Measurements from ENCODE around the gene FLNB. TPM values are rescaled to one million over a fixed set of nuclear protein-coding genes. Genes with fewer than 3 reads are reported as not detected.

Gene FLNB
- total RNA-seq, 1 experiment from 2014 or later: 309 TPM

GRCh38 chr3:58095603-58096138, 87.4 kb downstream of the FLNB start:
- POLR2A ChIA-PET: no interaction called here
- CTCF ChIA-PET: no interaction called here
- in situ Hi-C loops (cut with HindIII; ENCODE audit: low pct_unique_long_range_greater_than_20kb, low sequenced_read_pairs): no loop called here
- BruUV-seq (replicated peaks): no TSS peak
- TF ChIP-seq TCF7L2 (IDR thresholded peaks at IDR 0.05; ENCODE audit: low read depth, low read length) (no peak), CTCF (IDR thresholded peaks at IDR 0.05) (no peak)
- no peak for DNase-seq (ENCODE audit: low read depth, low spot score)
- Histone ChIP-seq H3K27ac (ENCODE audit: low read length) (no peak overlapping the region), H3K4me1 (ENCODE audit: control insufficient read depth, insufficient read depth, low read length) (peaks cover 4% of the 10 kb centered on the region; the same call in 1 of the 2 replicates), H3K9me3 (ENCODE audit: control insufficient read depth, insufficient read depth, low read depth, low read length) (no peaks in the 10 kb centered on the region), H3K27me3 (ENCODE audit: control insufficient read depth, insufficient read depth, low read length) (no peaks in the 10 kb centered on the region), H3K4me3 (ENCODE audit: low read depth in 2 of 2, low read length in 2 of 2) (no peak overlapping the region), H3K36me3 (ENCODE audit: control insufficient read depth, insufficient read depth, low read length) (peaks cover 15% of the 10 kb centered on the region)
- intact Hi-C loops (cut with micrococcal nuclease; ENCODE audit: unreplicated experiment): no loop called here
- ATAC-seq: no peak

- no peak for ATAC-seq
Observed at GRCh38 chr3:58098531-58098930, 90.3 kb downstream of the FLNB start.

More at GRCh38 chr3:58098531-58098930, 90.3 kb downstream of the FLNB start:
- H3K27me3 ChIP-seq (ENCODE audit: control insufficient read depth, insufficient read depth, low read length): no peaks in the 10 kb centered on the region
- intact Hi-C loops (cut with micrococcal nuclease; ENCODE audit: unreplicated experiment) (no loop called here), in situ Hi-C loops (cut with HindIII; ENCODE audit: low pct_unique_long_range_greater_than_20kb, low sequenced_read_pairs) (no loop called here)
- no peak overlapping the region for H3K4me3 ChIP-seq (ENCODE audit: low read depth in 2 of 2, low read length in 2 of 2)
- peaks cover 26% of the 10 kb centered on the region for H3K36me3 ChIP-seq (ENCODE audit: control insufficient read depth, insufficient read depth, low read length)
- H3K9me3 ChIP-seq (ENCODE audit: control insufficient read depth, insufficient read depth, low read depth, low read length): no peaks in the 10 kb centered on the region
- no TSS peak for BruUV-seq (replicated peaks)
- CTCF ChIA-PET: no interaction called here
- H3K4me1 ChIP-seq (ENCODE audit: control insufficient read depth, insufficient read depth, low read length): peaks cover 4% of the 10 kb centered on the region; the same call in 1 of the 2 replicates
- TF ChIP-seq SIN3A (IDR thresholded peaks at IDR 0.05; ENCODE audit: borderline replicate concordance, insufficient read depth, low read depth, low read length) (no peak), CTCF (IDR thresholded peaks at IDR 0.05) (no peak), POLR2AphosphoS5 (IDR thresholded peaks at IDR 0.05; ENCODE audit: low read depth, low read length) (no peak), TCF7L2 (IDR thresholded peaks at IDR 0.05; ENCODE audit: low read depth, low read length) (no peak), REST (IDR thresholded peaks at IDR 0.05; ENCODE audit: insufficient read depth in 1 of 2, low read depth in 2 of 2, low read length in 1 of 2) (no peak)
- no peak overlapping the region for H3K27ac ChIP-seq (ENCODE audit: low read length)
- DNase-seq (ENCODE audit: low read depth, low spot score): no peak
- POLR2A ChIA-PET: interaction anchor here (0.5 kb wide), 1 partner anchor 25 kb away, joined by 4 read pairs; no protein-coding TSS in a partner anchor

Data from Panc1 (cell line).